Sigmoid colon (tissue), 4 donors: ENCODE data around the gene COL4A1.

ENCODE experiments used
- CTCF ChIP-seq, 4 experiments: fragments of 450-650 bp in 3 of 4; fragments of 200-600 bp in 1 of 4; IDR thresholded peaks; one replicate each; pipeline ENCODE4 v1.5.1; 2016 to 2019; ENCODE audit warnings: antibody characterized with exemption in 4 of 4, mild to moderate bottlenecking in 3 of 4, moderate library complexity in 2 of 4
- EP300 ChIP-seq, 4 donors: sonication (generic); formaldehyde crosslinking; IDR thresholded peaks; one replicate each; pipeline ENCODE4 v1.6.1; 2017; ENCODE audit warnings: antibody characterized with exemption in 4 of 4
- POLR2AphosphoS5 ChIP-seq, 4 donors: sonication (generic); formaldehyde crosslinking; IDR thresholded peaks; one replicate each; pipeline ENCODE4 v1.6.1; 2017; ENCODE audit warnings: antibody characterized with exemption in 4 of 4

- TF ChIP-seq POLR2AphosphoS5 (IDR thresholded peaks at IDR 0.05) (no peak), CTCF (IDR thresholded peaks at IDR 0.05) (no peak), EP300 (IDR thresholded peaks at IDR 0.05) (no peak)
Measured at GRCh38 chr13:110289174-110289573, 17.8 kb downstream of the COL4A1 start.
